Measurements from ENCODE around the gene CPEB3. TPM values are rescaled to one million over a fixed set of nuclear protein-coding genes. Genes with fewer than 3 reads are reported as not detected.

Gene CPEB3
- total and polyA plus RNA-seq, 4 donors: 1.1 to 5.1 (median 2.8) TPM

DNA sequence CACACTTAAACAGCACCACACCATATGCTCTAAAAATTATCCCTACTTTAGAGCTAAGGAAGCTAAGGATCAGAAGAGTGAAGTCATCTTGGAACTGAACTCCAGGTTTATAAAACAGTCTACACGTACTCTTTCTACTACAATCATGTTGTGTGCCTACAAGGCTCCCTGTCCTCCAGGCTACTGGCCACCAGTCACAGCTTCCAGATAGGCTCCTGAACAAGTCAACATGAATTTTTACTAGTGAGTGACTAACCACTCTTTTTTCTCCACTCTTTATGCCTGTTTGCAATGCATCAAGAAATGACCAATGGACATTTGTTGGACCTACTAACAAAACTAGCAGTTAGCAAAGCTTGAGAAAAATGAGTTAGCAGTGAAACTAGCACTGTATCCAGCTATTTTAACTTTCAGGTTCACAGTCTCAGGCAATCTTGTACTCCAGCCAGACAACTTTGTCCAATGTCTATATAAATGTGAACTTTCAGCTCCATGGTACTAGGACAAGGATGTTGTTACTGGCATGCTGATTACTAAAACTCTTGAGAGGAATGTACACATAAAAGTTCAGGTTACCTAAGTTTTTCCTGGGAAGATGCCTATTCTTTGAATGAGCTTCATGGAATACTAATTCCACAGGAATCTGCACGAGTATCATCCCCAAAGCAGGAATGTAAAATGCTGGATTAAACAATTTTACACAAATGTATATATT, 187.3 kb downstream of the CPEB3 start:
- H3K9ac ChIP-seq (ENCODE audit: insufficient read depth in 1 of 2, low read length in 2 of 2): no peak overlapping the region
- DNase-seq (no peak), ATAC-seq (ENCODE audit: insufficient read depth, low FRiP score) (no peak)
- no peak overlapping the region for H3K4me3 ChIP-seq
- peaks cover 0 to 23% (median 0%) of the 10 kb centered on the region in 5 donors for H3K4me1 ChIP-seq (ENCODE audit: control insufficient read depth in 5 of 5, insufficient read depth in 5 of 5, low read length in 5 of 5)
- H3K9me3 ChIP-seq (ENCODE audit: control insufficient read depth in 4 of 4, insufficient read depth in 3 of 4, low read length in 3 of 4): no peaks in the 10 kb centered on the region
- H3K36me3 ChIP-seq (ENCODE audit: control insufficient read depth in 4 of 4, insufficient read depth in 4 of 4, low read length in 4 of 4): no peaks in the 10 kb centered on the region
- no peak overlapping the region for H3K27ac ChIP-seq (ENCODE audit: low read depth in 1 of 2, low read length in 1 of 2)
- WGBS, 2 donors: 76 to 93% methylated on average over 2 of the region's 2 CpGs
- no peaks in the 10 kb centered on the region for H3K27me3 ChIP-seq (ENCODE audit: control insufficient read depth in 3 of 3, insufficient read depth in 3 of 3, low read length in 2 of 3)
- no peak for TF ChIP-seq CTCF (IDR thresholded peaks at IDR 0.05; ENCODE audit: control extremely low read depth, extremely low read depth)

- Histone ChIP-seq H3K36me3 (ENCODE audit: control insufficient read depth in 4 of 4, insufficient read depth in 4 of 4, low read length in 4 of 4) (no peaks in the 10 kb centered on the region), H3K9ac (ENCODE audit: insufficient read depth in 1 of 2, low read length in 2 of 2) (no peak overlapping the region), H3K4me1 (ENCODE audit: control insufficient read depth in 5 of 5, insufficient read depth in 5 of 5, low read length in 5 of 5) (peaks cover 0 to 15% (median 0%) of the 10 kb centered on the region in 5 donors), H3K4me3 (no peak overlapping the region), H3K9me3 (ENCODE audit: control insufficient read depth in 4 of 4, insufficient read depth in 3 of 4, low read length in 3 of 4) (no peaks in the 10 kb centered on the region), H3K27me3 (ENCODE audit: control insufficient read depth in 3 of 3, insufficient read depth in 3 of 3, low read length in 2 of 3) (no peaks in the 10 kb centered on the region), H3K27ac (ENCODE audit: low read depth in 1 of 2, low read length in 1 of 2) (no peak overlapping the region)
- ATAC-seq (ENCODE audit: insufficient read depth, low FRiP score) (no peak), DNase-seq (no peak)
- TF ChIP-seq CTCF (IDR thresholded peaks at IDR 0.05; ENCODE audit: control extremely low read depth, extremely low read depth): no peak
- WGBS, 2 donors: 88 to 92% methylated on average over 4 of the region's 4 CpGs
Observed at GRCh38 chr10:92102601-92103213, 188.2 kb downstream of the CPEB3 start.

- Histone ChIP-seq H3K4me1 (ENCODE audit: control insufficient read depth in 5 of 5, insufficient read depth in 5 of 5, low read length in 5 of 5) (peaks cover 0 to 4% (median 0%) of the 10 kb centered on the region in 5 donors), H3K27me3 (ENCODE audit: control insufficient read depth in 3 of 3, insufficient read depth in 3 of 3, low read length in 2 of 3) (no peaks in the 10 kb centered on the region), H3K36me3 (ENCODE audit: control insufficient read depth in 4 of 4, insufficient read depth in 4 of 4, low read length in 4 of 4) (no peaks in the 10 kb centered on the region), H3K9me3 (ENCODE audit: control insufficient read depth in 4 of 4, insufficient read depth in 3 of 4, low read length in 3 of 4) (no peaks in the 10 kb centered on the region), H3K4me3 (no peak overlapping the region), H3K9ac (ENCODE audit: insufficient read depth in 1 of 2, low read length in 2 of 2) (no peak overlapping the region), H3K27ac (ENCODE audit: low read depth in 1 of 2, low read length in 1 of 2) (no peak overlapping the region)
- ATAC-seq (ENCODE audit: insufficient read depth, low FRiP score) (no peak), DNase-seq (no peak)
- WGBS, 2 donors: 97% methylated on average over 2 of the region's 2 CpGs
- no peak for TF ChIP-seq CTCF (IDR thresholded peaks at IDR 0.05; ENCODE audit: control extremely low read depth, extremely low read depth)
Observed at GRCh38 chr10:92094960-92095359, 195.9 kb downstream of the CPEB3 start.
